Measurements from ENCODE around the gene OR4B1. TPM values are rescaled to one million over a fixed set of nuclear protein-coding genes. Genes with fewer than 3 reads are reported as not detected.

Gene OR4B1
- total RNA-seq, 1 donor from 2014 or later = not detected

GRCh38 chr11:48237727-48238126, 21.1 kb downstream of the OR4B1 start:
- no peak overlapping the region for H3K4me3 ChIP-seq
- H3K4me1 ChIP-seq = no peaks in the 10 kb centered on the region
- no peak overlapping the region for H3K27ac ChIP-seq
- ATAC-seq = no peak
- H3K27me3 ChIP-seq = no peaks in the 10 kb centered on the region
- H3K9me3 ChIP-seq = no peaks in the 10 kb centered on the region
- intact Hi-C loops (cut with DNase I) = no loop called here
- no peaks in the 10 kb centered on the region for H3K36me3 ChIP-seq
- DNase-seq = no peak
- no peak for TF ChIP-seq CTCF (IDR thresholded peaks at IDR 0.05)

- Histone ChIP-seq H3K36me3 (no peaks in the 10 kb centered on the region), H3K27me3 (no peaks in the 10 kb centered on the region), H3K27ac (no peak overlapping the region), H3K9me3 (no peaks in the 10 kb centered on the region), H3K4me3 (no peak overlapping the region), H3K4me1 (no peaks in the 10 kb centered on the region)
- intact Hi-C loops (cut with DNase I) = no loop called here
- TF ChIP-seq CTCF (IDR thresholded peaks at IDR 0.05) = no peak
- ATAC-seq (no peak), DNase-seq (no peak)
Measured at GRCh38 chr11:48242501-48242900, 25.9 kb downstream of the OR4B1 start.

- no peak for DNase-seq
- Histone ChIP-seq H3K9me3 (peaks cover 12% of the 10 kb centered on the region), H3K4me1 (no peaks in the 10 kb centered on the region), H3K36me3 (no peaks in the 10 kb centered on the region), H3K27me3 (no peaks in the 10 kb centered on the region), H3K27ac (no peak within 1 kb of the TSS), H3K4me3 (no peak within 1 kb of the TSS)
- intact Hi-C loops (cut with DNase I) = no loop called here
- no peak for TF ChIP-seq CTCF (IDR thresholded peaks at IDR 0.05)
- ATAC-seq = no peak
Measured at GRCh38 chr11:48244804-48245203, 28.2 kb downstream of the OR4B1 start, which contains the start of gene OR4X2. Gene OR4X2, plus strand, starts transcription at chr11:48245104. Its CDS starts 0 bp downstream, at chr11:48245104.

GRCh38 chr11:48248902-48249301, 32.3 kb downstream of the OR4B1 start:
- no peak overlapping the region for H3K27ac ChIP-seq

GRCh38 chr11:48261600-48261999, 45.0 kb downstream of the OR4B1 start:
- intact Hi-C loops (cut with DNase I) = no loop called here
- Histone ChIP-seq H3K4me1 (no peaks in the 10 kb centered on the region), H3K27ac (no peak overlapping the region), H3K36me3 (no peaks in the 10 kb centered on the region), H3K4me3 (no peak overlapping the region), H3K27me3 (no peaks in the 10 kb centered on the region), H3K9me3 (no peaks in the 10 kb centered on the region)
- TF ChIP-seq CTCF (IDR thresholded peaks at IDR 0.05) = no peak
- no peak for ATAC-seq
- no peak for DNase-seq

More at GRCh38 chr11:48248902-48249301, 32.3 kb downstream of the OR4B1 start:
- ATAC-seq = no peak
- intact Hi-C loops (cut with DNase I) = no loop called here
- Histone ChIP-seq H3K36me3 (no peaks in the 10 kb centered on the region), H3K27me3 (no peaks in the 10 kb centered on the region), H3K4me3 (no peak overlapping the region), H3K9me3 (peaks cover 12% of the 10 kb centered on the region), H3K4me1 (no peaks in the 10 kb centered on the region)
- TF ChIP-seq CTCF (IDR thresholded peaks at IDR 0.05) = no peak
- no peak for DNase-seq

- Histone ChIP-seq H3K27ac (no peak within 1 kb of the TSS), H3K4me3 (no peak within 1 kb of the TSS), H3K36me3 (no peaks in the 10 kb centered on the region), H3K4me1 (no peaks in the 10 kb centered on the region), H3K27me3 (no peaks in the 10 kb centered on the region), H3K9me3 (no peaks in the 10 kb centered on the region)
- no peak for TF ChIP-seq CTCF (IDR thresholded peaks at IDR 0.05)
- intact Hi-C loops (cut with DNase I) = no loop called here
- ATAC-seq = no peak
- DNase-seq = no peak
Measured at GRCh38 chr11:48263423-48263911, 46.9 kb downstream of the OR4B1 start, which contains the start of gene OR4X1. Gene OR4X1, plus strand, starts transcription at chr11:48263861. Its CDS starts 0 bp downstream, at chr11:48263861.
